ENCODE data around the gene TTBK1. TPM values are rescaled to one million over a fixed set of nuclear protein-coding genes. Genes with fewer than 3 reads are reported as not detected.

Gene TTBK1
- total RNA-seq, 1 experiment from 2014 or later: not detected

DNA sequence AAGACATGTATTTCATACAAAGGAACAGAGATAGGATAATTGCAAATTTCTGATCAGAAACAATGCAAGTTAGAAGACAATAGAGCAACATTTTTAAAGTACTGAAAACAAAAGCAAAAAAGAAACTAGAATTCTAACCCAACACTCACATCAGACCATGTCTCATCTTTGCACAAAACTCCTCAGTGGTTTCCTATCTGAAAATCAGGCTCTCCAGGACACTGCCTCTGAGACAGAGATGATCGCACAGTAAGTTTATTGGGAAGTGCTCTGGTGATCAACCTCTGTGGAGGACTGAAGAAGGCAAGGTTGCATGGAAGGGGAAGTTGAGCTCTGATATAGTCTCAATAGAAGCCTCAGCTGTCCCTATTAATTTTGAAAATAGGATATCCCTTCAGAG lies 2.3 kb upstream of the TTBK1 start:
- no TSS peak for BruUV-seq (replicated peaks)
- TF ChIP-seq, protein P1, sequence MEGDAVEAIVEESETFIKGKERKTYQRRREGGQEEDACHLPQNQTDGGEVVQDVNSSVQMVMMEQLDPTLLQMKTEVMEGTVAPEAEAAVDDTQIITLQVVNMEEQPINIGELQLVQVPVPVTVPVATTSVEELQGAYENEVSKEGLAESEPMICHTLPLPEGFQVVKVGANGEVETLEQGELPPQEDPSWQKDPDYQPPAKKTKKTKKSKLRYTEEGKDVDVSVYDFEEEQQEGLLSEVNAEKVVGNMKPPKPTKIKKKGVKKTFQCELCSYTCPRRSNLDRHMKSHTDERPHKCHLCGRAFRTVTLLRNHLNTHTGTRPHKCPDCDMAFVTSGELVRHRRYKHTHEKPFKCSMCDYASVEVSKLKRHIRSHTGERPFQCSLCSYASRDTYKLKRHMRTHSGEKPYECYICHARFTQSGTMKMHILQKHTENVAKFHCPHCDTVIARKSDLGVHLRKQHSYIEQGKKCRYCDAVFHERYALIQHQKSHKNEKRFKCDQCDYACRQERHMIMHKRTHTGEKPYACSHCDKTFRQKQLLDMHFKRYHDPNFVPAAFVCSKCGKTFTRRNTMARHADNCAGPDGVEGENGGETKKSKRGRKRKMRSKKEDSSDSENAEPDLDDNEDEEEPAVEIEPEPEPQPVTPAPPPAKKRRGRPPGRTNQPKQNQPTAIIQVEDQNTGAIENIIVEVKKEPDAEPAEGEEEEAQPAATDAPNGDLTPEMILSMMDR (IDR thresholded peaks at IDR 0.05; ENCODE audit: unreplicated experiment): no peak
- Mint-ChIP-seq H3K36me3 (ENCODE audit: insufficient read depth, unreplicated experiment) (no peaks in the 10 kb centered on the region), H3K9me3 (ENCODE audit: unreplicated experiment) (no peaks in the 10 kb centered on the region), H3K27ac (ENCODE audit: low read depth, unreplicated experiment) (no peak overlapping the region), H3K27me3 (ENCODE audit: insufficient read depth, unreplicated experiment) (no peaks in the 10 kb centered on the region), H3K4me3 (ENCODE audit: unreplicated experiment) (no peak overlapping the region), H3K4me1 (ENCODE audit: insufficient read depth, unreplicated experiment) (no peaks in the 10 kb centered on the region)
- DNase-seq (ENCODE audit: unreplicated experiment): no peak
- CTCF ChIA-PET: no interaction called here
- intact Hi-C loops (cut with micrococcal nuclease): no loop called here
- POLR2A ChIA-PET: interaction anchor here (1.0 kb wide), 1 partner anchor 266 kb away, joined by 3 read pairs; no protein-coding TSS in a partner anchor

DNA sequence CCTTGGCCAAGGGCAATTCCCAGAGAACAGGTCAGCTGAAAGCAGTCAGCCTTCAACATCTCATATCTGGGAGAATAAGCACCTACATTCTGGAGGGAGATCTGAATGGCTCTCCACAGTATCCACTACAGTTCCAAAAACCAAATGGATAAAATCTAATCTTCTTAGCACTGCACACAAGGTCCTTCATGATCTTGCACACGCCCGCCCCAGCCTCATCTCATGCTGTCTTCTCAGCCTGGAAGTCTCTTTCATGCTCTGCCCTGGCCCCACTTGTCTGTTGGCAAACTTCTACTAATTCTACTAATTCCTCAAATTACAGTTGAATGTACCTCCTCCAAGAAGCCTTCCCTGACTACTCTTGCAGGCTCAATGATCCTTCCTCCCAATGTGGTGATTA lies 1.8 kb upstream of the TTBK1 start:
- no peaks in the 10 kb centered on the region for H3K36me3 Mint-ChIP-seq (ENCODE audit: insufficient read depth, unreplicated experiment)
- no peak for DNase-seq (ENCODE audit: unreplicated experiment)
- H3K4me3 Mint-ChIP-seq (ENCODE audit: unreplicated experiment): no peak overlapping the region
- H3K27ac Mint-ChIP-seq (ENCODE audit: low read depth, unreplicated experiment): no peak overlapping the region
- TF ChIP-seq, protein P1 (IDR thresholded peaks at IDR 0.05; ENCODE audit: unreplicated experiment): no peak
- no peaks in the 10 kb centered on the region for H3K9me3 Mint-ChIP-seq (ENCODE audit: unreplicated experiment)
- no TSS peak for BruUV-seq (replicated peaks)
- CTCF ChIA-PET: no interaction called here
- POLR2A ChIA-PET: no interaction called here
- intact Hi-C loops (cut with micrococcal nuclease): no loop called here
- H3K4me1 Mint-ChIP-seq (ENCODE audit: insufficient read depth, unreplicated experiment): no peaks in the 10 kb centered on the region
- no peaks in the 10 kb centered on the region for H3K27me3 Mint-ChIP-seq (ENCODE audit: insufficient read depth, unreplicated experiment)

DNA sequence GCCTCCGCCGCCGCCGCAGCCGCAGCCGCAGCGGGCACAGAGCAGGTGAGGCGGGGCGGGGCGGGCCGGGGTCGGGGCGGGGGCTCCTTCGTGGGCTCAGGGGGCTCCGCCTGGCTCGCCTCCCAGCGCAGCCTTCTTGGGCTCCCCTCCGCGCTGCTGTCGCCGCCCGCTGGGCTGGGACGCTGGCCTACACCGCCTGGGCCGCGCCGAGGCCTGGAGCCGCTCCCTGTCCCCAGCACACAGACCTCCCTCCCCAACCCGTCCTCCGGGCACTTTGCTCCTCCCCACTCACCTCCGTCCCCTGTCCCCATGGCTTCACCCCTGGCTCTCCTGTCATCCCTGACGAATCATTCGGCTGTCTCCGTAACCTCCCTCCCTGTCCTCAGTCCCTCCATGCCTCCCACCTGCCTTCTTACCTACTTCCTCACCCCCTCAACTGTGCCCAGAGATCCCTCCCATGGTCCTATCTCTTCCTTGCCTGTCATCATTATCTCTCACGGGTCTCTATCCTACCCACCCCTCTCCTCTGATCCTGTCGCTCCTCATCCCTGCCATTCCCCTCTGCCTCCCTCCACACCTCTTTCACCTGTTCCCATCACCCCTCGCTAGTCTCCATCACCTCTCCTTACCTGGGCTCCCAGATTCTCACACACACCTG lies 512 bp downstream of the TTBK1 start:
- CTCF ChIA-PET: no interaction called here
- TF ChIP-seq, protein P1 (IDR thresholded peaks at IDR 0.05; ENCODE audit: unreplicated experiment): no peak
- Mint-ChIP-seq H3K27ac (ENCODE audit: low read depth, unreplicated experiment) (no peak overlapping the region), H3K4me1 (ENCODE audit: insufficient read depth, unreplicated experiment) (no peaks in the 10 kb centered on the region), H3K36me3 (ENCODE audit: insufficient read depth, unreplicated experiment) (no peaks in the 10 kb centered on the region), H3K9me3 (ENCODE audit: unreplicated experiment) (no peaks in the 10 kb centered on the region), H3K4me3 (ENCODE audit: unreplicated experiment) (no peak overlapping the region), H3K27me3 (ENCODE audit: insufficient read depth, unreplicated experiment) (no peaks in the 10 kb centered on the region)
- DNase-seq (ENCODE audit: unreplicated experiment): no peak
- POLR2A ChIA-PET: no interaction called here
- BruUV-seq (replicated peaks): no TSS peak
- intact Hi-C loops (cut with micrococcal nuclease): no loop called here

DNA sequence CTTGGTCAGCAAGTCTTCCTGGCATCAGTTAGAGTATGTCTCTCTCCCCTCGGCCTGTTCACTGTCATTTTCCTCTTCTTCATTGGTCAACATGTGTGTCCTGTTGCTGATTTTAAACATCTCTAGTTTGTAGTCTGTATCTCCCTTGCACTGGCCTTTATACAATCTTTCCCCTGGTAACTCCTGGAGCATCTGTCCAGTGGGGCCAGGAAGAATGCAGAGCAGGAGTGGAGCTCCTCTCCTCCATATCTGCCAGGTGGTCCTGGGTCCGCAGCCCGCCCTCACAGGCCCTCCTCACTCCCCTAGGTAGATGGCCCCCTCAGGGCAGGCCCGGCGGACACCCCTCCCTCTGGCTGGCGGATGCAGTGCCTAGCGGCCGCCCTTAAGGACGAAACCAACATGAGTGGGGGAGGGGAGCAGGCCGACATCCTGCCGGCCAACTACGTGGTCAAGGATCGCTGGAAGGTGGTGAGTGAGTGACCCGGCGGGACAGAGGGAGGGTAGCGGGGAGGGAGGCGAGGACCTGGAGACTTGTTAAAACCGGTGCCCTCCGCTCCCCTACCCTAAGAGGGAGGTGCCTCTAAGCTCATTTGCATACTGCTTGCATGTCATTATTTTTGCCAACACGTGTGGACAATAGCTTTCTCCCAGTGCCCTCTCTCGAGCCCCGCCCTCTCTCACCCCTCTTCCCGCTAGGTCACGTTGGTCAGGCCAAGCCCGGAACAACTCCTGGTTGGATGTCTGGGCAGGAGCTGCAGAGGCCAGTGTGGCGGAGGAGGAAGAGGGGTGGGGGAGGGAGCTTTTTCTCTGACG lies 3.2 kb downstream of the TTBK1 start:
- ChIA-PET POLR2A (interaction anchor here (0.6 kb wide), 1 partner anchor 114 kb away, joined by 3 read pairs; no protein-coding TSS in a partner anchor), CTCF (interaction anchor here (0.6 kb wide), 1 partner anchor 132 kb away, joined by 4 read pairs; no protein-coding TSS in a partner anchor)
- Mint-ChIP-seq H3K27me3 (ENCODE audit: insufficient read depth, unreplicated experiment) (peaks cover 12% of the 10 kb centered on the region), H3K36me3 (ENCODE audit: insufficient read depth, unreplicated experiment) (no peaks in the 10 kb centered on the region), H3K4me3 (ENCODE audit: unreplicated experiment) (peak overlapping the region; percentile 58), H3K4me1 (ENCODE audit: insufficient read depth, unreplicated experiment) (no peaks in the 10 kb centered on the region), H3K27ac (ENCODE audit: low read depth, unreplicated experiment) (no peak overlapping the region), H3K9me3 (ENCODE audit: unreplicated experiment) (no peaks in the 10 kb centered on the region)
- no peak for DNase-seq (ENCODE audit: unreplicated experiment)
- no TSS peak for BruUV-seq (replicated peaks)
- TF ChIP-seq, protein P1 (IDR thresholded peaks at IDR 0.05; ENCODE audit: unreplicated experiment): no peak
- intact Hi-C loops (cut with micrococcal nuclease): no loop called here
